Measurements from ENCODE around the gene YY1.
"Not testable (repeated sequence)": the region's sequence is repeated elsewhere in the genome, so short reads cannot be mapped to it uniquely, and the experiment has no call there.

The YY1 gene

GRCh38 chr14:100238419-100239210 is at the start of gene YY1:
Gene YY1, plus strand, starts transcription at chr14:100239144. Its CDS starts 101 bp downstream, at chr14:100239245.
- DNase-seq, result peak; percentile 100

DNA sequence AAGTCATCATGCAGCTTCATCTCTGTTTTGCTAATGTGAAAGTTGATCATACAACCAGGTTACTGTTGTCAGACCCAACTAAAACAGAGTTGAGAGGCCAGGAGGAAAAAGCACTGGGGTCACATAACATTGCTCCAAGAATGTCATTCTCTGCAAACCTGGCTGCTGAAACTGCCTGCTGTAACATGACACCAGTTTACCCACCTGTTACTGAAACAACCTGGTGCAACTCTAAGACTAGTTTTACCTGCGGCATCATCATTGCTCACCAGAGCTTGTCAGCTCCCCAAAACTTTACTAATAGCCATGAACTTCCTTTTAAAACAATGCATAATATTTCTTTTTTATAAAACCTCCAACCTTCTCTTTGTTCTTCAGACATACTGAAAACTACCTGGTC is 48.8 kb upstream of the YY1 start:
- DNase-seq, result no peak

- no peak for DNase-seq
These were observed 47.2 kb upstream of the YY1 start for GRCh38 chr14:100191584-100192249.

GRCh38 chr14:100192250-100192671 is 46.7 kb upstream of the YY1 start:
- no peak for DNase-seq

GRCh38 chr14:100192672-100193416 is 46.1 kb upstream of the YY1 start:
- peak; percentile 98 for DNase-seq

GRCh38 chr14:100193417-100194357 is 45.3 kb upstream of the YY1 start:
- DNase-seq, result no peak

- DNase-seq, result no peak
These were observed 39.6 kb upstream of the YY1 start for GRCh38 chr14:100199240-100199860.

- no peak for DNase-seq
These were observed 38.6 kb upstream of the YY1 start for GRCh38 chr14:100200311-100200710.

DNA sequence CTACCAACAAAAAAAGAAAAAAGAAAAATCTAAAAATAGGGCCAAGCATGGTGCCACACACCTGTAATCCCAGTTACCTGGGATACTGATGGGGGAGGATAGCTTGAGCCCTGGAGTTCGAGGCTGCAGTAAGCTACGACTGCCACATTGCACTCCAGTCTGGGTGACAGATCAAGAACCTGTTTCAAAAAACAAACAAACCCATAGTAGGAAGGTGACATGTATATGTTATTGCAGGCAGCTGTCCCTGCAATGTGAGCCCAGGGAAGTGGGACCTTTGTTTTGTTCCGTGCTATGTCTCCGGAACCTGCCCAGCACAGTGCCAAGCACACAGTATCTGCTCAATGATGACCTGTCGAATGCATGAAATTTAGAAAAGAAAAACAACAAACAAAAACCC is 37.2 kb upstream of the YY1 start:
- DNase-seq, result no peak

DNA sequence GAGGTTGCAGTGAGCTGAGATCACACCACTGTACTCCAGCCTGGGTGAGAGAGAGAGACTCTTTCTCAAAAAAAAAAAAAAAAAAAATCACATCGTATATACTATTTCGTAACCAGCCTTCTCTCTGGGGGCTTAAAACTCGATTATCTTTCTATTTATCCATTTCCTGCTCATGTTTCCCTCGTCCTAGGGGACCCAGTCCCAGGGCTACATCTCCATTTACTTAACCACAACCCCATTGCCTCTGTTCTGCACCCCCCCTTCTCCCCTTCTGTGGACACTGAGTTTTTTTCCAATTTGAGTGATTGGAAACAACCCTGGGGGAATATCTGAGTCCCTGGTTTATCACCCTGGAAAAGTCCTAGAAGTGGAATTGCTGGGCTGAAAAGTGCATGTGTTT is 36.2 kb upstream of the YY1 start:
- DNase-seq, result no peak

DNA sequence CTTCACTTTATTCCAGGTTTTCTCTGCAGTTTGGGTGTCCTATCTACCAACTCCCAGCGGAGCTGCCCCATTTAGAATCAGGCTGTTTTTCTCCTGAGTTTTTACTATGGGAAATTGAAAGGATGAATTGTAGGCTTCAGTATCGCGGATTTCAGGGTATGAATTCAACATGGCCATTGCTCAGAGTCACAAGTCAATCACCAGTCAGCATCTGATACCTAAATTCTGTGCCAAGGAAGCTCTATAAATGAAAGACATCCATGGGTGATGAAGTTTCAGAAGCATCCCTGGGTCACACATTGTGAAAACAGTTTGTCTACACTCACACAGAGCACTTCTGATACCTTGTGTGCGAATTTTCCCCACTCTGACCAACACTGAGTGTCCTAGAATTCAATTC is 35.8 kb upstream of the YY1 start:
- DNase-seq, result no peak

- DNase-seq, result no peak
These were observed 34.7 kb upstream of the YY1 start for GRCh38 chr14:100203962-100204834.

- DNase-seq, result not testable (repeated sequence)
These were observed 34.1 kb upstream of the YY1 start for GRCh38 chr14:100204835-100205167.

DNA sequence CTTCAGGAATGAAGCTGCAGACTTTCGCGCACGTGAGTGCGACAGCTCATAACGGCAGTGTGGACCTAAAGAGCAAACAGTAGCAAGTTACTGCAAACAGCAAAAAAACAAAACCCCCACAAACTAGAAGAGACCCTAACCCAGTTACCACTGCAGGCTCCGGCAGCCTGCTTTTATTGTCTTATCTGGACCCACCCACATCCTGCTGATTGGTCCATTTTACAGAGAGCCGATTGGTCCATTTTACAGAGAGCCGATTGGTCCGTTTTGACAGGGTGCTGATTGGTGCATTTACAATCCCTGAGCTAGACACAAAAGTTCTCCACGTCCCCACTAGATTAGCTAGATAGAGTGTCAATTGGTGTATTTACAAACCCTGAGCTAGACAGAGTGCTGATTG is 31.4 kb upstream of the YY1 start:
- not testable (repeated sequence) for DNase-seq

DNA sequence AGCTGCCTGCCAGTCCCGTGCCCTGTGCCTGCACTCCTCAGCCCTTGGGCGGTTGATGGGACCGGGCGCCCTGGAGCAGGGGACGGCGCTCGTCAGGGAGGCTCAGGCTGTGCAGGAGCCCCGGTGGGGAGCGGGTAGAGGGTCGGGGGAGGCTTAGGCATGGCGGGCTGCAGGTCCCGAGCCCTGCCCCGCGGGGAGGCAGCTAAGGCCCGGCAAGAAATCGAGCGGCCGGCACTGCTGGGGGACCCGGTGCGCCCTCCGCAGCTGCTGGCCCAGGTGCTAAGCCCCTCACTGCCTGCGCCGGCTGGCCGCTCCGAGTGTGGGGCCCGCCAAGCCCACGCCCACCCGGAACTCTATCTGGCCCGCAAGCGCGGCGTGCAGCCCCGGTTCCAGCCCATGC is 30.8 kb upstream of the YY1 start:
- not testable (repeated sequence) for DNase-seq

- DNase-seq, result no peak
These were observed 27.6 kb upstream of the YY1 start for GRCh38 chr14:100211366-100211765.

DNA sequence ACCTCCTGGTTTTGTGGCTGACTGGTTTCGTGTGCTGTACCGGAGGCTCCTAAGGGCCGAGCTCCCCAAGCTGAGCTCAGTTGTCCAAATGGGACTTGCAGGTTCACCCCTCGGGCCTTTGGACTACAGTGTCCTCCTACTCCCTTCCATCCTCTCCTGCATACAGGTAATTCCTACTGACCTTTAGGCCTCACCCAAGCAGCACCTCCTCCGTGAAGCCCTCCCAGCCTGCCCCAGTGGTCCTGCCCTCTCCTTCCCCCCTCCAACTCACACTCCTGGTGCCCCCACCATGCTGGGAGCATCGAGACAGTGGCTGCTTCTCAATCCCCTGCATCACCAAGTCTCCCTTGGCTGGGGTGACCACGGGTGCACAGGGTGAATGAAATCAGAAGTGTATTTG is 27.1 kb upstream of the YY1 start:
- no peak for DNase-seq

GRCh38 chr14:100212476-100213333 is 26.2 kb upstream of the YY1 start:
- DNase-seq, result no peak

DNA sequence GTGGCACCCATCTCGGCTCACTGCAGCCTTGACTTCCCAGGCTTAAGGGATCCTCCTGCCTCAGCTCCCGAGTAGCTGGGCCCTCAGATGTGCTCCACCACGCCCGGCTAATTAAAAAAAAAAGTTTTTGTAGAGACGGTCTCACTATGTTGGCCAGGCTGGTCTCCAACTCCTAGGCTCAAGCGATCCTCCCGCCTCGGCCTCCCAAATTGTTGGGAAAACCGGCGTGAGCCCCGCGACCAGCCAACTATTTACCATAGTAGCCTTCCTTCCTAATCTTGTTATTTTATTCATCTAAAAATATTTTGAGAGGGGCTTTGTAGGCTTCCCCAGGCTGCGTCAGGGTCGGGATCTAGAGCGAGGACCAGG is 25.4 kb upstream of the YY1 start:
- DNase-seq, result no peak

All from inflammatory macrophage treated with lipopolysaccharide for 4 hours (primary cell).